Brain microvascular endothelial cell (primary cell): ENCODE data around the gene TET2.

Experiments used
- DNase-seq: peaks from one replicate; pipeline ENCODE4 v3.0.0-alpha.2; 2020
- H3K27ac ChIP-seq: fragments of 250-450 bp; sonication (Bioruptor Pico); 2 replicates; pipeline ENCODE4 v1.5.1; 2020; ENCODE audit warnings: mild to moderate bottlenecking, moderate library complexity
- H3K27me3 ChIP-seq: fragments of 250-450 bp; sonication (Bioruptor Pico); replicated peaks from 2 replicates; pipeline ENCODE4 v1.5.1; 2020; ENCODE audit warnings: mild to moderate bottlenecking
- H3K36me3 ChIP-seq: fragments of 250-450 bp; sonication (Bioruptor Pico); replicated peaks from 2 replicates; pipeline ENCODE4 v1.5.1; 2020; ENCODE audit warnings: mild to moderate bottlenecking
- H3K4me3 ChIP-seq: 2 replicates; pipeline ENCODE4 v1.5.1; 2011; ENCODE audit warnings: low read depth, mild to moderate bottlenecking, control low read depth, low read length, moderate library complexity
- in situ Hi-C: cut with HindIII; loops from 2 replicates; pipeline ENCODE4 v1.10.0; 2017; ENCODE audit warnings: low sequenced_read_pairs, low pct_ligation_motif_present
- TF ChIP-seq, protein P1 (sequence below): IDR thresholded peaks from 2 replicates; pipeline ENCODE4 v1.5.1; 2011; ENCODE audit warnings: low read depth, mild to moderate bottlenecking, moderate library complexity, low read length, control low read depth, inconsistent platforms; ENCODE audit errors: missing control alignments

The TET2 gene

DNA sequence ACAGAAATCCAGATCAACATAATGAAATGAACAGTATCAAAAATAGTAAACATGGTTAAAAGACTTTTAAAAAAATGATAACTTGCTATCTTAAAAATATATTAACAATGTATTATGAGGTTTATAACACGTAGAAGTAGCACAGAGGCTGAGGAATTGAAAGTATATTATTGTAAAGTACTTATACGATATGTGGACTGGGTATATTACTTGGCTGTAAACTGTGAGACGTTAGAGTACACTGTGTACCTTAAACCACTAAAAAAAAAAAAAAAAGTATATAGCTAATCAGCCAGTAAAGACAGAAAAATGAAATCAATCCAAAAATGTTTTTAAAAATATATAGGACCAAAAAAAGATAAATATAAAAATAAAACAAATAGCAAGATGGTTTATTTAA, 120.6 kb downstream of the TET2 start:
- in situ Hi-C loops, result no loop called here

DNA sequence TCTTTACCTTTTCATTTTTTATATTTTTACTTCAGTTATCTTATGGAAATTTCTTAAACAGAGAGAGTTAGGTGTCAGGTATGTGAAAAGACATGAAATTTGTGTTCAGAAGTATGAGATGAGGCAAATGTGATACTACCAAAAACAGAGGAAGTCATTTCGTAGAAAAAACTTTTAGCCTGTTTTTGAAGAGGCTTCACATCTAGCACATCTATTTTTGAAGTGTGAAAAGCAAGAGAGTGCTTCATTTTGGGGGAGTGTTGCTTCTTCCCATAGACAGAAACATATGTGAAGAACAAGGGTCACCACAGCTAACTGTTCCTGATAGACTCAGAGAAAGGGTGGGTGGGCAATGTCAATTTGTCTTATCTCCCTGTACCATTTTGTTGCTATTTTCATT, 125.3 kb downstream of the TET2 start:
- Histone ChIP-seq H3K36me3 (peaks cover 36% of the 10 kb centered on the region), H3K27me3 (no peaks in the 10 kb centered on the region), H3K4me3 (no peak overlapping the region), H3K27ac (no peak overlapping the region)
- TF ChIP-seq, protein P1, sequence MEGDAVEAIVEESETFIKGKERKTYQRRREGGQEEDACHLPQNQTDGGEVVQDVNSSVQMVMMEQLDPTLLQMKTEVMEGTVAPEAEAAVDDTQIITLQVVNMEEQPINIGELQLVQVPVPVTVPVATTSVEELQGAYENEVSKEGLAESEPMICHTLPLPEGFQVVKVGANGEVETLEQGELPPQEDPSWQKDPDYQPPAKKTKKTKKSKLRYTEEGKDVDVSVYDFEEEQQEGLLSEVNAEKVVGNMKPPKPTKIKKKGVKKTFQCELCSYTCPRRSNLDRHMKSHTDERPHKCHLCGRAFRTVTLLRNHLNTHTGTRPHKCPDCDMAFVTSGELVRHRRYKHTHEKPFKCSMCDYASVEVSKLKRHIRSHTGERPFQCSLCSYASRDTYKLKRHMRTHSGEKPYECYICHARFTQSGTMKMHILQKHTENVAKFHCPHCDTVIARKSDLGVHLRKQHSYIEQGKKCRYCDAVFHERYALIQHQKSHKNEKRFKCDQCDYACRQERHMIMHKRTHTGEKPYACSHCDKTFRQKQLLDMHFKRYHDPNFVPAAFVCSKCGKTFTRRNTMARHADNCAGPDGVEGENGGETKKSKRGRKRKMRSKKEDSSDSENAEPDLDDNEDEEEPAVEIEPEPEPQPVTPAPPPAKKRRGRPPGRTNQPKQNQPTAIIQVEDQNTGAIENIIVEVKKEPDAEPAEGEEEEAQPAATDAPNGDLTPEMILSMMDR, result no peak
- DNase-seq, result no peak
- in situ Hi-C loops, result no loop called here

More for the DNA sequence above, 120.6 kb downstream of the TET2 start:
- Histone ChIP-seq H3K27ac (no peak overlapping the region), H3K36me3 (peaks cover 16% of the 10 kb centered on the region), H3K4me3 (no peak overlapping the region), H3K27me3 (no peaks in the 10 kb centered on the region)
- DNase-seq, result no peak
- TF ChIP-seq, protein P1, result no peak

DNA sequence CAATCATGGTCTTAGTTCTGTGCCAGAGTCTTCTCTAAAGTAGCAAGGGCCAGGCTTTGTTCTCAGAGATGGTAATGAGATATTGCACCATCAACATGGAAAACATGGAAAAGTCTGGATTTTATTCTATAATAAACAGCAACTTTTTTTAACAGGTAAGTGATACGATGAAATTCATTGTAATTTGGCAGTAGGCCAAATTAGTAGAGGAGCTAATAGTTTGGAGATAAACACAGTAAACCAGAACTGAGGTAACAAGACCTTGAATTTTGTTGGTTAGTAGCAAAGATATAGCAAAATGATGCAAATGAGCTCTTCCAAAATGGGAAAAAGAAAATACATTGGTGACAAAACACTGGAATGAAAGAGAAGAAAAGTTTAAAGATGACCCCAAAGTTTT, 126.6 kb downstream of the TET2 start:
- TF ChIP-seq, protein P1, result no peak
- no peak for DNase-seq
- in situ Hi-C loops, result no loop called here
- Histone ChIP-seq H3K36me3 (peaks cover 36% of the 10 kb centered on the region), H3K27ac (no peak overlapping the region), H3K4me3 (no peak overlapping the region), H3K27me3 (no peaks in the 10 kb centered on the region)

DNA sequence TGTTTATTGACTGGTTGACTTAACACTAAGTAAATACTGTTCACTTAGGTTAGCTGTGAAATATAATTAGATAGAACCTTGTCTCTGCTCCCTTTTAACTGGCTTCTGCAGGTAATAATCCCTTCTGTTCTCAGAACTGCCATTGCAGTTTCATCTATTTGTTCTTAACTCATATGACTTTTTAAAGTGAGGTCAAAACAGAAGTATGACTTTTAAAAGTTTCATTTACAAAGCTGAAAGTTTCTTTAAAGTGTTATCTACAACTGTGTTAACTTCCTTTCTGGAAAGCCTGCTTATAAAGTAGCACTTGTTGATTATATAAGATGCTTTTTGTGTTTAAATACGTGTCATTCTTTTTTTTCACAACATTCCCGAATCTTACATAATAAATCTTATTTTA, 127.4 kb downstream of the TET2 start:
- no peak for DNase-seq
- in situ Hi-C loops, result no loop called here
- H3K27me3 ChIP-seq, result no peaks in the 10 kb centered on the region
- no peak overlapping the region for H3K27ac ChIP-seq
- TF ChIP-seq, protein P1, result no peak
- no peak overlapping the region for H3K4me3 ChIP-seq
- peaks cover 36% of the 10 kb centered on the region for H3K36me3 ChIP-seq

DNA sequence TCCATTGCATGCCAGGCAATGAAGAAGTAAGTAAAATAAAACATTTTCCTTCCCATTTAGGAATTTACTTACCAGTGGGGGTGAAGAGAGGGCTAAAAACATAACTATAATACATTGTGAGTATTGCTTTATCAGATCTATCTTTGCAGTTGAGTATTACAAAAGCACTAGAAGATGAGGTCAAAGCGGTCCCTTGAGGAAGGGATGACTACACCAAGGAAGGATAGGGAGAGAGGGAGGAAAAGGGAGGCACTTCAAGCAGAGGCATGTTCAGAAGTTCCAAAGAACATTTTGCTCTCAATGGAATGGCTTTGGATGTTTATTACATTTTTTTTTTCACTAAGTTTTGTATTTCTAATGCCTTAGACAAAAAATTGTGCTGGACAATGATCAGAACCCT, 127.8 kb downstream of the TET2 start:
- H3K27ac ChIP-seq, result no peak overlapping the region
- no peak overlapping the region for H3K4me3 ChIP-seq
- H3K36me3 ChIP-seq, result peaks cover 35% of the 10 kb centered on the region
- no peak for DNase-seq
- in situ Hi-C loops, result no loop called here
- no peaks in the 10 kb centered on the region for H3K27me3 ChIP-seq
- TF ChIP-seq, protein P1, result no peak

DNA sequence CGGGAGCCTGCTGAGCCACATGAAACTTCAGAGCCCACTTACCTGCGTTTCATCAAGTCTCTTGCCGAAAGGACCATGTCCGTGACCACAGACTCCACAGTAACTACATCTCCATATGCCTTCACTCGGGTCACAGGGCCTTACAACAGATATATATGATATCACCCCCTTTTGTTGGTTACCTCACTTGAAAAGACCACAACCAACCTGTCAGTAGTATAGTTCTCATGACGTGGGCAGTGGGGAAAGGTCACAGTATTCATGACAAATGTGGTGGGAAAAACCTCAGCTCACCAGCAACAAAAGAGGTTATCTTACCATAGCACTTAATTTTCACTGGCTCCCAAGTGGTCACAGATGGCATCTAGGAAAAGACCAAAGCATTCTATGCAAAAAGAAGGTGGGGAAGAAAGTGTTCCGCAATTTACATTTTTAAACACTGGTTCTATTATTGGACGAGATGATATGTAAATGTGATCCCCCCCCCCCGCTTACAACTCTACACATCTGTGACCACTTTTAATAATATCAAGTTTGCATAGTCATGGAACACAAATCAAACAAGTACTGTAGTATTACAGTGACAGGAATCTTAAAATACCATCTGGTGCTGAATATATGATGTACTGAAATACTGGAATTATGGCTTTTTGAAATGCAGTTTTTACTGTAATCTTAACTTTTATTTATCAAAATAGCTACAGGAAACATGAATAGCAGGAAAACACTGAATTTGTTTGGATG, 129.9 kb downstream of the TET2 start:
- H3K36me3 ChIP-seq, result peaks cover 23% of the 10 kb centered on the region
- no peak for DNase-seq
- H3K4me3 ChIP-seq, result no peak overlapping the region
- in situ Hi-C loops, result no loop called here
- H3K27ac ChIP-seq, result no peak overlapping the region
- no peaks in the 10 kb centered on the region for H3K27me3 ChIP-seq
- TF ChIP-seq, protein P1, result no peak
